Measurements from ENCODE around the gene CTSD.

The CTSD gene

GRCh38 chr11:1743585-1744136 lies 20.1 kb downstream of the CTSD start:
- Mint-ChIP-seq H3K4me3 (no peak overlapping the region), H3K27ac (no peak overlapping the region), H3K27me3 (peaks cover 2% of the 10 kb centered on the region), H3K9me3 (peaks cover 2% of the 10 kb centered on the region), H3K4me1 (peaks cover 6% of the 10 kb centered on the region), H3K36me3 (no peaks in the 10 kb centered on the region)
- no peak for DNase-seq (ENCODE audit: low spot score in 2 of 2)
- ATAC-seq (ENCODE audit: low read depth) = no peak

- Mint-ChIP-seq H3K4me3 (no peak overlapping the region), H3K9me3 (peaks cover 5% of the 10 kb centered on the region), H3K27me3 (peaks cover 3% of the 10 kb centered on the region), H3K36me3 (no peaks in the 10 kb centered on the region), H3K4me1 (peaks cover 9% of the 10 kb centered on the region), H3K27ac (no peak overlapping the region)
- no peak for DNase-seq (ENCODE audit: low spot score in 2 of 2)
- ATAC-seq (ENCODE audit: low read depth) = no peak
These were observed 20.7 kb downstream of the CTSD start for GRCh38 chr11:1742869-1743584.

GRCh38 chr11:1742371-1742770 lies 21.4 kb downstream of the CTSD start:
- no peak for ATAC-seq (ENCODE audit: low read depth)

GRCh38 chr11:1741741-1742140 lies 22.0 kb downstream of the CTSD start:
- H3K4me1 Mint-ChIP-seq = peaks cover 9% of the 10 kb centered on the region
- ATAC-seq (ENCODE audit: low read depth) (no peak), DNase-seq (ENCODE audit: low spot score in 2 of 2) (no peak)
- H3K36me3 Mint-ChIP-seq = peaks cover 1% of the 10 kb centered on the region
- H3K9me3 Mint-ChIP-seq = peaks cover 9% of the 10 kb centered on the region
- H3K27me3 Mint-ChIP-seq = peaks cover 5% of the 10 kb centered on the region
- no peak overlapping the region for H3K4me3 Mint-ChIP-seq
- no peak overlapping the region for H3K27ac Mint-ChIP-seq

More at GRCh38 chr11:1742371-1742770, 21.4 kb downstream of the CTSD start:
- H3K9me3 Mint-ChIP-seq = peaks cover 8% of the 10 kb centered on the region
- no peaks in the 10 kb centered on the region for H3K36me3 Mint-ChIP-seq
- no peak overlapping the region for H3K4me3 Mint-ChIP-seq
- no peak overlapping the region for H3K27ac Mint-ChIP-seq
- H3K27me3 Mint-ChIP-seq = peaks cover 5% of the 10 kb centered on the region
- peaks cover 9% of the 10 kb centered on the region for H3K4me1 Mint-ChIP-seq
- DNase-seq (ENCODE audit: low spot score in 2 of 2) = no peak

DNA sequence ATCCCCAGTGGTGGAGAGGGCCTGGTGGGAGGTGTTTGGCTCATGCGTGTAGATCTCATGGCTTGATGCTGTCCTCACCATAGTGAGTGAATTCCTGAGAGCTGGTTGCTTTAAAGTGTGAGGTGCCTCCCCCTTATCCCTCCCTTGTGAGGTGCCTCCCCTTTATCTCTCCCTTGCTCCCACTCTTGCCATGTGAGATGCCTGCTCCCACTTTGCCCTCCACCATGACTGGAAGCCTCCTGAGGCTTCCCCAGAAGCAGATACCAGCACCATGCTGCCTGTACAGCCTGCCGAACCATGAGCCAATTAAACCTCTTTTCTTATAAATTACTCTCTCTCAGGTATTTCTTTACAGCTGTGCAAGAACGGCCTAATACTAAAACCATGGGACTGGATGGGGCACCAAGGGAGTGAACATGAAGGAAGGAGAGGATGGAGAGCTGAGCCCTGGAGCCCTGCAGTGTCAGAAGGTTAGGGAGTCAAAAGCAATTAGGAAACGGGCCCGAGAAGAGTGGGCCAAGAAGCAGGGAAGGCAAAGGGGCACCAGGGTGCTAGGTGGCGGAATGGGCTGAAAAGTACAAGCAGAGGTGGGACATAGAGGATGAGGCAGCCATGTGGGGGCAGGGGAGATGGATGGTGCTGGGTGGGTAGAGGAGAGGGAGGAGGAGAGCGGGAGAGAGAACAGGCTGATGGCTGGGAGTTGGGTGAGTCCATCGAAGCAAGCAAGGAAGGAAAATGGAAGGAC lies 22.8 kb downstream of the CTSD start:
- peaks cover 9% of the 10 kb centered on the region for H3K36me3 Mint-ChIP-seq
- H3K9me3 Mint-ChIP-seq = peaks cover 14% of the 10 kb centered on the region
- H3K27me3 Mint-ChIP-seq = peaks cover 10% of the 10 kb centered on the region
- peaks cover 6% of the 10 kb centered on the region for H3K4me1 Mint-ChIP-seq
- ATAC-seq (ENCODE audit: low read depth) (no peak), DNase-seq (ENCODE audit: low spot score in 2 of 2) (no peak)
- no peak overlapping the region for H3K4me3 Mint-ChIP-seq
- H3K27ac Mint-ChIP-seq = no peak overlapping the region

DNA sequence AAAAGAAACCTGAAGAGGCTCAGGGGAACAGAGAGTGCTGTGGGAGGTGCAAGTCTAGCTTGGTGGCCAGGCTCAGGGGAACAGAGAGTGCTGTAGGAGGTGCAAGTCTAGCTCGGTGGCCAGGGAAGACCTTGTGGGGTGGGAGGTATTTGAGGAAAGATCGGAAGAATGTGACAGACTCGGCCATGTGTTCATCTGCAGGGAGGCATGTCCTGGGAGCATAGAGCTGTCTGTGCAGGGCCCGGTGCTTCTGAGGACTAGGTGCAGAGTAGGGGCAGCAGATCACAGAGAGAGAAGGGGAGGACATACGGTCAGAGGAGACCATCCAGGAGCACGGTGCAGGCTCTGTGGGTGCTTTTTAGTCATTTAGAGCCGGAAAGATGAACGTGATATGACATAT lies 24.2 kb downstream of the CTSD start:
- ATAC-seq (ENCODE audit: low read depth) = no peak
- Mint-ChIP-seq H3K4me1 (peaks cover 6% of the 10 kb centered on the region), H3K4me3 (no peak overlapping the region), H3K9me3 (peaks cover 17% of the 10 kb centered on the region), H3K27ac (no peak overlapping the region), H3K27me3 (peaks cover 10% of the 10 kb centered on the region), H3K36me3 (peaks cover 9% of the 10 kb centered on the region)
- DNase-seq (ENCODE audit: low spot score in 2 of 2) = no peak

GRCh38 chr11:1738380-1738779 lies 25.3 kb downstream of the CTSD start:
- peaks cover 17% of the 10 kb centered on the region for H3K9me3 Mint-ChIP-seq
- DNase-seq (ENCODE audit: low spot score in 2 of 2) = no peak
- H3K4me1 Mint-ChIP-seq = peaks cover 12% of the 10 kb centered on the region
- no peak for ATAC-seq (ENCODE audit: low read depth)
- peaks cover 9% of the 10 kb centered on the region for H3K36me3 Mint-ChIP-seq
- peaks cover 10% of the 10 kb centered on the region for H3K27me3 Mint-ChIP-seq
- H3K4me3 Mint-ChIP-seq = no peak overlapping the region
- H3K27ac Mint-ChIP-seq = no peak overlapping the region

DNA sequence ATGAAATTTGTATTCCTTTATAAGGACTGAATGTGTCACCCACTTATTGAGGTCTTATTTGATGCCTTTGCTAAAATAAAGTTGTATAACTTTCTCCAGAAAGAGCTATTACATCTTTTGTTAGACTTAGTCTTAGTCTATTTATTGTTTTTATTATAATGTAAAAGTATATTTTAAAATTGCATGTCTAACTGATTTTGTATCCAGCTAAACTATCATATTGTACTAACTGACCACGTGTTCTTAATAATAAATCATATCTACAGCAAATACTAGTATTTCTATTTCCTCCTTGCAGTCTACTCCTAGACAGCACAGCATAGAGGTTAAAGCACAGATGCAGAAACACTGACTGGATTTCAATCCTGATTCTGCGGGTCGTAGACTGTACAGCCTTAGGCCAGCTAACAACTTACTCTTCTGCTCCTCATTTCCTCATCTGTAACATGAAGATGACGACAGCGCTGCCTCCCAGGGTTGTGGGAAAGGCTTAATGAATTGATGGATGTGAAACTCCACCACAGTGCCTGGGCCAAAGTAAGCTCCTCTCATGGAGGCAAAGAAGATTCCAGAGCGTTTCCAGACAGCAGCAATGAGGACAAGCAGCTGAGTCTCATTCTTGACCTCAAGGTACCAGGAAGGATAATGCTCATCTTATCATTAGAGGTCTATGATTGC lies 26.5 kb downstream of the CTSD start:
- DNase-seq (ENCODE audit: low spot score in 2 of 2) (no peak), ATAC-seq (ENCODE audit: low read depth) (no peak)
- H3K9me3 Mint-ChIP-seq = peaks cover 17% of the 10 kb centered on the region
- peaks cover 10% of the 10 kb centered on the region for H3K27me3 Mint-ChIP-seq
- no peak overlapping the region for H3K27ac Mint-ChIP-seq
- peaks cover 9% of the 10 kb centered on the region for H3K36me3 Mint-ChIP-seq
- H3K4me3 Mint-ChIP-seq = no peak overlapping the region
- peaks cover 14% of the 10 kb centered on the region for H3K4me1 Mint-ChIP-seq

- ATAC-seq (ENCODE audit: low read depth) = no peak
- peaks cover 17% of the 10 kb centered on the region for H3K9me3 Mint-ChIP-seq
- no peak overlapping the region for H3K4me3 Mint-ChIP-seq
- no peak overlapping the region for H3K27ac Mint-ChIP-seq
- no peak for DNase-seq (ENCODE audit: low spot score in 2 of 2)
- peaks cover 19% of the 10 kb centered on the region for H3K4me1 Mint-ChIP-seq
- peaks cover 12% of the 10 kb centered on the region for H3K27me3 Mint-ChIP-seq
- peaks cover 9% of the 10 kb centered on the region for H3K36me3 Mint-ChIP-seq
These were observed 27.2 kb downstream of the CTSD start for GRCh38 chr11:1736447-1736992.

DNA sequence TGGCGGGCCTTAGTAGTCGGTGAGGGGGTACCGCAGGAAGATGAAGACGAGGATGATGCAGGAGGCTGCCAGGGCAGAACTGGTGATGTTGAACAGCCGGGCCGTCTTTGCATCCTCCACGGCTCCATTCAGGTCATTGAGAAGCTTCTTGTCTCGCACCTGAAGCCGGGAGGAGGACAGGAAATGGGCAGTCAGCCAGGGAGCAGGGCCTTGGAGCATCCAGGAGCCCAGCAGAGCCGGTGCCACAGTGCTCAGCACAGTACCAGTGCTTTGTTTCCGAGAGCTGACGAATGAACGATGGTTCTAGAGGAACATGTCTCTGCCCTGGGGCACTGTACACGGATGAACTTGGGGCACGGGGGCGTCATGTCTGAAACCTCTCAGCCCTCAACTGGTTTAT lies 28.5 kb downstream of the CTSD start:
- peaks cover 31% of the 10 kb centered on the region for H3K4me1 Mint-ChIP-seq
- peaks cover 17% of the 10 kb centered on the region for H3K9me3 Mint-ChIP-seq
- no peak for ATAC-seq (ENCODE audit: low read depth)
- DNase-seq (ENCODE audit: low spot score in 2 of 2) = no peak
- H3K27me3 Mint-ChIP-seq = peaks cover 12% of the 10 kb centered on the region
- H3K27ac Mint-ChIP-seq = no peak overlapping the region
- H3K4me3 Mint-ChIP-seq = no peak overlapping the region
- peaks cover 9% of the 10 kb centered on the region for H3K36me3 Mint-ChIP-seq

- Mint-ChIP-seq H3K27ac (no peak overlapping the region), H3K4me1 (peaks cover 35% of the 10 kb centered on the region), H3K27me3 (peaks cover 12% of the 10 kb centered on the region), H3K36me3 (peaks cover 9% of the 10 kb centered on the region), H3K4me3 (no peak overlapping the region), H3K9me3 (peaks cover 17% of the 10 kb centered on the region)
- ATAC-seq (ENCODE audit: low read depth) = no peak
- no peak for DNase-seq (ENCODE audit: low spot score in 2 of 2)
These were observed 29.1 kb downstream of the CTSD start for GRCh38 chr11:1734641-1735081.

GRCh38 chr11:1733716-1734640 lies 29.7 kb downstream of the CTSD start:
- H3K9me3 Mint-ChIP-seq = peaks cover 17% of the 10 kb centered on the region
- peaks cover 38% of the 10 kb centered on the region for H3K4me1 Mint-ChIP-seq
- no peak overlapping the region for H3K27ac Mint-ChIP-seq
- no peak for DNase-seq (ENCODE audit: low spot score in 2 of 2)
- H3K4me3 Mint-ChIP-seq = no peak overlapping the region
- peaks cover 9% of the 10 kb centered on the region for H3K36me3 Mint-ChIP-seq
- no peak for ATAC-seq (ENCODE audit: low read depth)
- peaks cover 10% of the 10 kb centered on the region for H3K27me3 Mint-ChIP-seq
